Cardiac muscle cell (in vitro differentiated cells and primary cell): Measurements from ENCODE around the gene KCNK4. TPM values are rescaled to one million over a fixed set of nuclear protein-coding genes. Genes with fewer than 3 reads are reported as not detected.
A peak's percentile ranks its signal among the peaks of the same experiment; 100 is the strongest.

Source experiments
- DNase-seq, 2 donors: peaks; one replicate each; pipeline versions ENCODE4 v3.0.0 to v3.0.0-alpha.2; 2010 to 2017; ENCODE audit warnings: low read depth in 1 of 2, low spot score in 1 of 2
- H3K27ac ChIP-seq: fragments of 200-600 bp; sonication (generic); 2 replicates; pipeline ENCODE4 v1.5.1; 2016
- H3K27me3 ChIP-seq: fragments of 200-600 bp; sonication (generic); 2 replicates; pipeline ENCODE4 v1.6.0; 2016; ENCODE audit warnings: control low read depth
- H3K36me3 ChIP-seq: fragments of 200-600 bp; sonication (generic); 2 replicates; pipeline ENCODE4 v1.5.1; 2016; ENCODE audit warnings: control low read depth
- H3K4me1 ChIP-seq: fragments of 200-600 bp; sonication (generic); 2 replicates; pipeline ENCODE4 v1.8.1; 2017; ENCODE audit warnings: low read depth, mild to moderate bottlenecking, mixed run types
- H3K4me3 ChIP-seq: fragments of 200-600 bp; sonication (generic); 2 replicates; pipeline ENCODE4 v1.5.1; 2016; ENCODE audit warnings: mild to moderate bottlenecking
- H3K9me3 ChIP-seq: fragments of 200-600 bp; sonication (generic); 2 replicates; pipeline ENCODE4 v1.5.1; 2017; ENCODE audit warnings: low read depth, mild to moderate bottlenecking, control low read depth
- CTCF ChIP-seq: IDR thresholded peaks from 2 replicates; pipeline ENCODE4 v1.5.1; 2012; ENCODE audit warnings: low read depth, mild to moderate bottlenecking, low read length
- polyA plus RNA-seq: library from polyadenylated mRNA; unstranded; fragments of >200 nt; fragmentation: Nextera tagmentation; extraction: Ambion mirVana; gene quantifications from 2 replicates; pipeline ENCODE4 v1.2.1, GENCODE V29; 2016
- total RNA-seq: library from RNA; depleted of rRNA; stranded (reverse); fragments of >200 nt; gene quantifications from 2 replicates; pipeline ENCODE4 v1.2.3, GENCODE V29; 2016

The KCNK4 gene
- total and polyA plus RNA-seq, 2 experiments from 2014 or later, result not detected

- Histone ChIP-seq H3K9me3 (no peaks in the 10 kb centered on the region), H3K27ac (peak overlapping the region; percentile 95), H3K4me1 (peaks cover 6% of the 10 kb centered on the region), H3K36me3 (peaks cover 5% of the 10 kb centered on the region), H3K27me3 (no peaks in the 10 kb centered on the region), H3K4me3 (peak overlapping the region; percentile 60)
- TF ChIP-seq CTCF, result no peak
- DNase-seq, result peak in 1 of 2 donors; percentile 15
Measured at GRCh38 chr11:64316672-64317324, 25.7 kb downstream of the KCNK4 start.

GRCh38 chr11:64317325-64317960 is 26.3 kb downstream of the KCNK4 start, which contains the start of gene TRMT112:
Gene TRMT112 (minus strand): TSS chr11:64317559. CDS start chr11:64317526, 33 bp downstream.
- TF ChIP-seq CTCF, result no peak
- Histone ChIP-seq H3K4me3 (peak within 1 kb of the TSS; percentile 60), H3K27ac (peak within 1 kb of the TSS; percentile 95), H3K9me3 (no peaks in the 10 kb centered on the region), H3K36me3 (peaks cover 7% of the 10 kb centered on the region), H3K4me1 (peaks cover 6% of the 10 kb centered on the region), H3K27me3 (no peaks in the 10 kb centered on the region)
- DNase-seq, result peak; percentile 98 to 99

GRCh38 chr11:64317961-64318765 is 27.1 kb downstream of the KCNK4 start, which contains the start of gene PRDX5:
Gene PRDX5 (plus strand): TSS chr11:64318121. CDS start chr11:64318216, 95 bp downstream.
- Histone ChIP-seq H3K27me3 (no peaks in the 10 kb centered on the region), H3K36me3 (peaks cover 9% of the 10 kb centered on the region), H3K27ac (peak within 1 kb of the TSS; percentile 95), H3K4me3 (peak within 1 kb of the TSS; percentile 60), H3K4me1 (peaks cover 6% of the 10 kb centered on the region), H3K9me3 (no peaks in the 10 kb centered on the region)
- DNase-seq, result peak; percentile 96 to 98
- TF ChIP-seq CTCF, result peak; percentile 28

GRCh38 chr11:64318766-64319761 is 28.0 kb downstream of the KCNK4 start:
- DNase-seq, result no peak
- Histone ChIP-seq H3K27ac (peak overlapping the region; percentile 95), H3K36me3 (peaks cover 4% of the 10 kb centered on the region), H3K4me1 (peaks cover 6% of the 10 kb centered on the region), H3K9me3 (no peaks in the 10 kb centered on the region), H3K27me3 (no peaks in the 10 kb centered on the region), H3K4me3 (peak overlapping the region; percentile 60)
- no peak for TF ChIP-seq CTCF

- no peaks in the 10 kb centered on the region for H3K27me3 ChIP-seq
- H3K27ac ChIP-seq, result no peak overlapping the region
- no peak for DNase-seq
- no peak for TF ChIP-seq CTCF
- peaks cover 4% of the 10 kb centered on the region for H3K36me3 ChIP-seq
- H3K9me3 ChIP-seq, result no peaks in the 10 kb centered on the region
- H3K4me3 ChIP-seq, result no peak overlapping the region
- H3K4me1 ChIP-seq, result peaks cover 6% of the 10 kb centered on the region
Measured at GRCh38 chr11:64320556-64320955, 29.5 kb downstream of the KCNK4 start.
